Lung (tissue), 12 donors: ENCODE data around the gene ADAMTS15. TPM values are rescaled to one million over a fixed set of nuclear protein-coding genes. Genes with fewer than 3 reads are reported as not detected.
A peak's percentile ranks its signal among the peaks of the same experiment; 100 is the strongest.

ENCODE experiments used
- ATAC-seq: fragments of 200-7000 bp; cut with Tn5 transposase; one replicate; pipeline ENCODE4 v1.9.1; 2020; ENCODE audit warnings: moderate number of reproducible peaks; ENCODE audit not compliant: insufficient read depth, low FRiP score
- DNase-seq, 3 donors: peaks; one replicate each; pipeline ENCODE4 v3.0.0-alpha.2; 2013 to 2017
- H3K27ac ChIP-seq, 2 donors: one replicate each; pipeline ENCODE4 v1.5.1; 2013; ENCODE audit warnings: mild to moderate bottlenecking in 2 of 2, moderate library complexity in 2 of 2, control low read depth in 1 of 2, inconsistent platforms in 1 of 2, low read depth in 1 of 2, low read length in 1 of 2
- H3K27me3 ChIP-seq, 3 donors: one replicate each; pipeline ENCODE4 v1.5.1; 2013; ENCODE audit warnings: low read length in 2 of 3; ENCODE audit not compliant: control insufficient read depth in 3 of 3, insufficient read depth in 3 of 3
- H3K36me3 ChIP-seq, 4 donors: one replicate each; pipeline ENCODE4 v1.5.1; 2013; ENCODE audit warnings: low read length in 4 of 4, mild to moderate bottlenecking in 1 of 4, moderate library complexity in 1 of 4; ENCODE audit not compliant: control insufficient read depth in 4 of 4, insufficient read depth in 4 of 4
- H3K4me1 ChIP-seq, 5 donors: one replicate each; pipeline ENCODE4 v1.5.1; 2013; ENCODE audit warnings: low read length in 5 of 5, mild to moderate bottlenecking in 2 of 5, moderate library complexity in 1 of 5; ENCODE audit not compliant: control insufficient read depth in 5 of 5, insufficient read depth in 5 of 5
- H3K4me3 ChIP-seq: one replicate; pipeline ENCODE4 v1.5.1; 2013; ENCODE audit warnings: mild to moderate bottlenecking, control low read depth, moderate library complexity
- H3K9ac ChIP-seq, 2 donors: one replicate each; pipeline ENCODE4 v1.5.1; 2013; ENCODE audit warnings: low read length in 2 of 2, control low read depth in 1 of 2; ENCODE audit not compliant: insufficient read depth in 1 of 2
- H3K9me3 ChIP-seq, 4 donors: one replicate each; pipeline ENCODE4 v1.5.1; 2013; ENCODE audit warnings: low read length in 3 of 4, mild to moderate bottlenecking in 1 of 4, moderate library complexity in 1 of 4; ENCODE audit not compliant: control insufficient read depth in 4 of 4, insufficient read depth in 3 of 4
- WGBS, 2 donors: extraction: QIAGEN DNeasy Blood & Tissue Kit; methylation state at CpG; one replicate each; pipeline ENCODE4 v1.1.7; 2013; 5-methylcytosine and 5-hydroxymethylcytosine counted together
- polyA plus RNA-seq, 2 donors: library from polyadenylated mRNA; stranded (reverse); fragments of 200-250 nt; gene quantifications; one replicate each; pipeline ENCODE4 v1.2.1, GENCODE V29; 2013
- total RNA-seq, 2 donors: library from RNA; depleted of rRNA in 1 of 2; stranded (reverse); fragments of >200 nt in 1 of 2; gene quantifications; one replicate each; pipeline ENCODE4 v1.2.1, GENCODE V29; 2014 to 2021
- TF ChIP-seq, protein P1 (sequence below): IDR thresholded peaks from 2 replicates; pipeline ENCODE4 v1.5.1; 2012; ENCODE audit warnings: mild to moderate bottlenecking; ENCODE audit errors: control extremely low read depth, extremely low read depth
- donor health status: control.
- donor health status: control.
- donor health status: Bipolar disorder and iron deficiency.
- donor health status: healthy.
- donor health status: DM: yes; HTN: yes; CAD: no.

The ADAMTS15 gene
- total and polyA plus RNA-seq, 4 donors = 4.4 to 22.9 (median 13.3) TPM

- Histone ChIP-seq H3K9me3 (no peaks in the 10 kb centered on the region), H3K4me1 (peaks cover 10 to 29% (median 26%) of the 10 kb centered on the region in 5 donors), H3K27me3 (no peaks in the 10 kb centered on the region), H3K4me3 (no peak overlapping the region), H3K36me3 (peaks cover 3 to 54% (median 32%) of the 10 kb centered on the region in 4 donors), H3K9ac (no peak overlapping the region), H3K27ac (no peak overlapping the region)
- DNase-seq = no peak
- TF ChIP-seq, protein P1, sequence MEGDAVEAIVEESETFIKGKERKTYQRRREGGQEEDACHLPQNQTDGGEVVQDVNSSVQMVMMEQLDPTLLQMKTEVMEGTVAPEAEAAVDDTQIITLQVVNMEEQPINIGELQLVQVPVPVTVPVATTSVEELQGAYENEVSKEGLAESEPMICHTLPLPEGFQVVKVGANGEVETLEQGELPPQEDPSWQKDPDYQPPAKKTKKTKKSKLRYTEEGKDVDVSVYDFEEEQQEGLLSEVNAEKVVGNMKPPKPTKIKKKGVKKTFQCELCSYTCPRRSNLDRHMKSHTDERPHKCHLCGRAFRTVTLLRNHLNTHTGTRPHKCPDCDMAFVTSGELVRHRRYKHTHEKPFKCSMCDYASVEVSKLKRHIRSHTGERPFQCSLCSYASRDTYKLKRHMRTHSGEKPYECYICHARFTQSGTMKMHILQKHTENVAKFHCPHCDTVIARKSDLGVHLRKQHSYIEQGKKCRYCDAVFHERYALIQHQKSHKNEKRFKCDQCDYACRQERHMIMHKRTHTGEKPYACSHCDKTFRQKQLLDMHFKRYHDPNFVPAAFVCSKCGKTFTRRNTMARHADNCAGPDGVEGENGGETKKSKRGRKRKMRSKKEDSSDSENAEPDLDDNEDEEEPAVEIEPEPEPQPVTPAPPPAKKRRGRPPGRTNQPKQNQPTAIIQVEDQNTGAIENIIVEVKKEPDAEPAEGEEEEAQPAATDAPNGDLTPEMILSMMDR = no peak
- no peak for ATAC-seq
- WGBS, 2 donors = 82 to 85% methylated on average over 12 of the region's 12 CpGs
Observed at GRCh38 chr11:130474637-130475400, 26.4 kb downstream of the ADAMTS15 start.

DNA sequence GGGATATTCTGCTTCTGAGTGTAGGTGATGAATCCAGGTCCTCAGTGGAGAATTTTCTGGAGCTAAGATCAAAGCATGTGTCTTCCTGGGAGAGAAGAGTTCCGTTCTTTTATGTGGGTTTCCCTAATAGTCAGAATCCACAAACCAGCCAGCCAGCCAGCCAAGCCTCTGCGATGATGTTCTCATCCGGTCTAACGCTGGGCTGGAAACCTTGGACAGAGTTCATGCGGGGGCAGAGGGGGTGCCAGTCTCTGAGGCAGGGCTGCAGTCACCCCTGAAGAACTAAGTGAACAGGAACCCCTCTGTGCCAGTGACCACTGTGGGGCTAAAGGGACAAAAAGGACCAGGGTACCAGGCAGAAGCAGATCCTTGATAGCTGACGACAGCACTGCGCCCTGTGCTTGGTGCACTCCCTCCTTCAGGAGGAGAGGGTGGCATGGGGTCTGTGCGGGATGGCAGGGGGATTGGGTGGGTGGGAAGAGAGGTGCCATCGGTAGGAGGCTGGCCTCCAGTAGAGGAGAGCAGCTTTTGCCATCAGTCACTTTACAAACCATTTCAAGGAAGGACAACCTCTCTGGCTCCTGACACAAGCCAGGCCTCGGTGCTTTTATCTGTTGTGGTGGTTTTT, 27.1 kb downstream of the ADAMTS15 start:
- Histone ChIP-seq H3K9me3 (no peaks in the 10 kb centered on the region), H3K27me3 (no peaks in the 10 kb centered on the region), H3K36me3 (peaks cover 3 to 50% (median 32%) of the 10 kb centered on the region in 4 donors), H3K27ac (peak overlapping the region in 1 of 2 donors; percentile 83), H3K4me1 (peaks cover 10 to 36% (median 27%) of the 10 kb centered on the region in 5 donors), H3K9ac (no peak overlapping the region), H3K4me3 (no peak overlapping the region)
- ATAC-seq (no peak), DNase-seq (no peak)
- 87 to 93% methylated on average over 10 of the region's 10 CpGs for whole genome bisulfite sequencing, 2 donors
- TF ChIP-seq, protein P1 = no peak

- H3K9ac ChIP-seq = no peak overlapping the region
Observed at GRCh38 chr11:130476200-130476921, 27.9 kb downstream of the ADAMTS15 start.

More at GRCh38 chr11:130476200-130476921, 27.9 kb downstream of the ADAMTS15 start:
- Histone ChIP-seq H3K4me3 (no peak overlapping the region), H3K9me3 (no peaks in the 10 kb centered on the region), H3K36me3 (peaks cover 2 to 47% (median 27%) of the 10 kb centered on the region in 4 donors), H3K4me1 (peaks cover 10 to 41% (median 31%) of the 10 kb centered on the region in 5 donors), H3K27me3 (no peaks in the 10 kb centered on the region), H3K27ac (peak overlapping the region; percentile 37 to 83)
- 84 to 90% methylated on average over 12 of the region's 12 CpGs for WGBS, 2 donors
- TF ChIP-seq, protein P1 = no peak
- DNase-seq = no peak
- ATAC-seq = no peak
